CD14-positive monocyte (primary cell): ENCODE measurements around the gene HES7. TPM values are rescaled to one million over a fixed set of nuclear protein-coding genes. Genes with fewer than 3 reads are reported as not detected.

Experiments
- DNase-seq, 3 donors: peaks; one replicate each; pipeline ENCODE4 v3.0.0-alpha.2; 2011 to 2022
- H2AFZ ChIP-seq: 2 replicates; pipeline ENCODE4 v1.6.0; 2012; ENCODE audit warnings: mild to moderate bottlenecking, low read depth, low read length, inconsistent platforms; ENCODE audit not compliant: insufficient read depth, poor library complexity, severe bottlenecking
- H3K27ac ChIP-seq, 2 donors: 1 replicate in 1 of 2; 2 replicates in 1 of 2; pipeline ENCODE4 v1.5.1; 2012 to 2013; ENCODE audit warnings: low read length in 2 of 2, control low read depth in 1 of 2, inconsistent platforms in 1 of 2, low read depth in 1 of 2, mild to moderate bottlenecking in 1 of 2
- H3K27me3 ChIP-seq, 2 donors: one replicate each; pipeline versions ENCODE4 v1.6.0 to v1.6.1; 2011 to 2013; ENCODE audit warnings: low read length in 2 of 2; ENCODE audit not compliant: control insufficient read depth in 2 of 2, insufficient read depth in 2 of 2
- H3K36me3 ChIP-seq, 2 donors: replicated peaks in 1 of 2; 1 replicate in 1 of 2; 2 replicates in 1 of 2; pipeline versions ENCODE4 v1.5.1 to v1.6.1; 2012 to 2013; ENCODE audit warnings: low read length in 2 of 2, control low read depth in 1 of 2, inconsistent platforms in 1 of 2, mild to moderate bottlenecking in 1 of 2; ENCODE audit not compliant: insufficient read depth in 2 of 2, control insufficient read depth in 1 of 2
- H3K4me1 ChIP-seq, 2 donors: 1 replicate in 1 of 2; 2 replicates in 1 of 2; pipeline versions ENCODE4 v1.5.1 to v1.6.1; 2012 to 2013; ENCODE audit warnings: low read length in 2 of 2, control low read depth in 1 of 2, inconsistent platforms in 1 of 2, mild to moderate bottlenecking in 1 of 2, moderate library complexity in 1 of 2; ENCODE audit not compliant: insufficient read depth in 2 of 2, control insufficient read depth in 1 of 2
- H3K4me2 ChIP-seq: replicated peaks from 2 replicates; pipeline ENCODE3; 2012; ENCODE audit warnings: low read length, moderate library complexity, mild to moderate bottlenecking; ENCODE audit not compliant: poor library complexity, severe bottlenecking; ENCODE audit errors: extremely low read depth
- H3K4me3 ChIP-seq, 3 experiments: fragments of 200-600 bp in 1 of 3; sonication (generic) in 1 of 3; replicated peaks in 1 of 3; 1 replicate in 2 of 3; 2 replicates in 1 of 3; pipeline ENCODE4 v1.5.1; 2011 to 2013; ENCODE audit warnings: low read length in 3 of 3, mild to moderate bottlenecking in 3 of 3, control low read depth in 2 of 3, low read depth in 2 of 3, inconsistent platforms in 1 of 3, moderate library complexity in 1 of 3
- H3K79me2 ChIP-seq: 2 replicates; pipeline ENCODE4 v1.6.0; 2012; ENCODE audit warnings: mild to moderate bottlenecking, control low read depth, inconsistent platforms, low read length, moderate library complexity; ENCODE audit not compliant: insufficient read depth
- H3K9ac ChIP-seq: 2 replicates; pipeline ENCODE4 v1.6.0; 2017; ENCODE audit warnings: low read length, mild to moderate bottlenecking; ENCODE audit not compliant: insufficient read depth, poor library complexity, severe bottlenecking
- H3K9me3 ChIP-seq, 2 donors: replicated peaks in 1 of 2; 1 replicate in 1 of 2; 2 replicates in 1 of 2; pipeline versions ENCODE4 v1.5.1 to v1.6.1; 2012 to 2013; ENCODE audit warnings: low read length in 2 of 2, control low read depth in 1 of 2; ENCODE audit not compliant: control insufficient read depth in 1 of 2, insufficient read depth in 1 of 2
- H4K20me1 ChIP-seq: 2 replicates; pipeline ENCODE4 v1.6.0; 2012; ENCODE audit warnings: mild to moderate bottlenecking, low read length, control low read depth, moderate library complexity; ENCODE audit not compliant: insufficient read depth
- H3K27ac Mint-ChIP-seq, 7 donors: one replicate each; pipeline ENCODE4 v1.8.0; 2020; ENCODE audit warnings: mild to moderate bottlenecking in 7 of 7, mixed read lengths in 7 of 7, moderate library complexity in 6 of 7, inconsistent platforms in 2 of 7
- H3K27me3 Mint-ChIP-seq, 3 donors: one replicate each; pipeline ENCODE4 v1.8.0; 2021 to 2022; ENCODE audit warnings: low read depth in 3 of 3, mild to moderate bottlenecking in 3 of 3, mixed read lengths in 3 of 3, moderate library complexity in 3 of 3, inconsistent platforms in 1 of 3
- H3K36me3 Mint-ChIP-seq, 2 donors: one replicate each; pipeline ENCODE4 v1.8.0; 2020; ENCODE audit warnings: mixed read lengths in 2 of 2, inconsistent platforms in 1 of 2, mild to moderate bottlenecking in 1 of 2
- H3K4me1 Mint-ChIP-seq: one replicate; pipeline ENCODE4 v1.8.0; 2020; ENCODE audit warnings: mild to moderate bottlenecking, mixed read lengths
- H3K4me3 Mint-ChIP-seq, 2 donors: one replicate each; pipeline ENCODE4 v1.8.0; 2020; ENCODE audit warnings: mild to moderate bottlenecking in 2 of 2, mixed read lengths in 2 of 2, moderate library complexity in 1 of 2
- H3K9me3 Mint-ChIP-seq, 7 donors: one replicate each; pipeline ENCODE4 v1.8.0; 2020 to 2022; ENCODE audit warnings: mixed read lengths in 7 of 7, mild to moderate bottlenecking in 6 of 7, moderate library complexity in 6 of 7, inconsistent platforms in 2 of 7
- WGBS: methylation state at CpG from one replicate; pipeline ENCODE4 v1.1.5; 2013; ENCODE audit warnings: missing lambda C conversion rate; ENCODE audit not compliant: insufficient coverage; 5-methylcytosine and 5-hydroxymethylcytosine counted together
- intact Hi-C, 2 donors: fragments of 100-400 bp; cut with micrococcal nuclease; formaldehyde crosslinking; loops; one replicate each; pipeline versions ENCODE4 v1.15.0 to v1.15.1; 2023
- polyA plus RNA-seq, 3 donors: library from polyadenylated mRNA; depleted of rRNA in 1 of 3; unstranded in 2 of 3; stranded (reverse) in 1 of 3; fragments of 300-500 nt in 2 of 3; fragments of >200 nt in 1 of 3; fragmentation: Illumina TruSeq in 2 of 3; gene quantifications; 1 replicate in 2 of 3; 2 replicates in 1 of 3; pipeline ENCODE4 v1.2.3, GENCODE V29; 2012 to 2021
- TF ChIP-seq, protein P1 (sequence below): fragments of 200-600 bp; IDR thresholded peaks from one replicate; pipeline ENCODE4 v1.8.0; 2022; ENCODE audit warnings: antibody characterized with exemption, mild to moderate bottlenecking

The HES7 gene
- polyA plus RNA-seq, 3 donors: not detected

DNA sequence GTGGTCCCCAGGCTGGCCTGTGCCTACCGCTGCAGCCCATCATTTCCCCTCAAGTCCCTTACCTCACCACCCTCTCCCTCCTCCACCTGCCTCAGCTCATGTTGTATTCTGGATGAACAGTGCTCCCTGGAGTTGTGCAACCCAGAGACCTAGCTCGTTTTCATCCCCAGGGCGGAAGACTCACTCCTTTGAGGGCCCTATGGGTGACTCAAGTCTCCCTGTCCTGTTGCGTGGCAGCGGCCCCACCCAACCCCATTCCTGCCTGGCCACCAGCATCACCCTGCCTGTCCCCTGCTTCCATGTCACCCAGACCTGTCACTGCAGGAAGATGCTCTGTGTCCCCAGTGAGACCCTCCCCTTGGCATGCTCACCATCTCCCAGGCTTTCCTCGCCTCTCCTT lies 39.7 kb downstream of the HES7 start:
- WGBS: 75% methylated on average over 5 of the region's 6 CpGs
- peaks cover 0 to 2% (median 0%) of the 10 kb centered on the region in 7 donors for H3K9me3 Mint-ChIP-seq
- H3K27ac ChIP-seq: no peak overlapping the region

DNA sequence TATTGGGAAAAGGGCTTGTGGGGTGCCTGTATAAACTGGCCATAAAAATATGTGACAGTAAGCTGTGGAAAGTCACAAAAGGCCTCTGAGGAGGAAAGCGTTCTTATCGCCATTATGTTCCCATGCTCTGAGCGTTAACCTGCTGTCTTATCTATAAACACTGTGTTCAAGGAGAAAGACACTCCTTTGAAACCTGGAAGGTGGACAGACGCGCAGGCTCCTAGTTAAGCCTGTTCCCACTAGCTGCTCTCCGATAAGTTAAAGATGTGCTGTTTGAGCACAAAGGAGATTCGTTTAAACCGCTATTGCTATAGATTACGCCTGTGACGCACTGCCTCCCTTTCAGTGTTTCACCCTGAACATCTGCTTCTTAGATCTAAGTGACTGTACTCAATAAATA lies 41.6 kb downstream of the HES7 start:
- Histone ChIP-seq H3K9ac (no peak overlapping the region), H3K9me3 (no peaks in the 10 kb centered on the region), H3K4me2 (no peak overlapping the region), H3K27me3 (peaks cover 0 to 32% of the 10 kb centered on the region in 2 donors), H3K79me2 (no peaks in the 10 kb centered on the region), H3K4me1 (peaks cover 15 to 17% of the 10 kb centered on the region in 2 donors), H3K36me3 (no peaks in the 10 kb centered on the region), H3K27ac (no peak overlapping the region), H4K20me1 (no peaks in the 10 kb centered on the region), H2AFZ (no peak overlapping the region), H3K4me3 (no peak overlapping the region)
- TF ChIP-seq, protein P1, sequence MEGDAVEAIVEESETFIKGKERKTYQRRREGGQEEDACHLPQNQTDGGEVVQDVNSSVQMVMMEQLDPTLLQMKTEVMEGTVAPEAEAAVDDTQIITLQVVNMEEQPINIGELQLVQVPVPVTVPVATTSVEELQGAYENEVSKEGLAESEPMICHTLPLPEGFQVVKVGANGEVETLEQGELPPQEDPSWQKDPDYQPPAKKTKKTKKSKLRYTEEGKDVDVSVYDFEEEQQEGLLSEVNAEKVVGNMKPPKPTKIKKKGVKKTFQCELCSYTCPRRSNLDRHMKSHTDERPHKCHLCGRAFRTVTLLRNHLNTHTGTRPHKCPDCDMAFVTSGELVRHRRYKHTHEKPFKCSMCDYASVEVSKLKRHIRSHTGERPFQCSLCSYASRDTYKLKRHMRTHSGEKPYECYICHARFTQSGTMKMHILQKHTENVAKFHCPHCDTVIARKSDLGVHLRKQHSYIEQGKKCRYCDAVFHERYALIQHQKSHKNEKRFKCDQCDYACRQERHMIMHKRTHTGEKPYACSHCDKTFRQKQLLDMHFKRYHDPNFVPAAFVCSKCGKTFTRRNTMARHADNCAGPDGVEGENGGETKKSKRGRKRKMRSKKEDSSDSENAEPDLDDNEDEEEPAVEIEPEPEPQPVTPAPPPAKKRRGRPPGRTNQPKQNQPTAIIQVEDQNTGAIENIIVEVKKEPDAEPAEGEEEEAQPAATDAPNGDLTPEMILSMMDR: no peak
- no peak for DNase-seq
- H3K27me3 Mint-ChIP-seq: peaks cover 26 to 54% (median 36%) of the 10 kb centered on the region in 3 donors
- peaks cover 9% of the 10 kb centered on the region for H3K4me1 Mint-ChIP-seq
- H3K36me3 Mint-ChIP-seq: peaks cover 0 to 3% of the 10 kb centered on the region in 2 donors
- no peak overlapping the region for H3K27ac Mint-ChIP-seq
- no peak overlapping the region for H3K4me3 Mint-ChIP-seq
- 91% methylated on average over 4 of the region's 10 CpGs for WGBS
- intact Hi-C loops: no loop called here
- peaks cover 0 to 7% (median 2%) of the 10 kb centered on the region in 7 donors for H3K9me3 Mint-ChIP-seq

More for the DNA sequence above, 39.7 kb downstream of the HES7 start:
- H3K4me3 ChIP-seq: no peak overlapping the region
- H3K4me1 ChIP-seq: peaks cover 11 to 12% of the 10 kb centered on the region in 2 donors
- H3K9ac ChIP-seq: no peak overlapping the region
- intact Hi-C loops: no loop called here
- Mint-ChIP-seq H3K36me3 (no peaks in the 10 kb centered on the region), H3K4me1 (peaks cover 6% of the 10 kb centered on the region), H3K4me3 (no peak overlapping the region), H3K27ac (peak overlapping the region in 1 of 7 donors; percentile 9), H3K27me3 (peaks cover 25 to 51% (median 30%) of the 10 kb centered on the region in 3 donors)
- H4K20me1 ChIP-seq: no peaks in the 10 kb centered on the region
- H3K9me3 ChIP-seq: no peaks in the 10 kb centered on the region
- H3K79me2 ChIP-seq: no peaks in the 10 kb centered on the region
- H3K36me3 ChIP-seq: no peaks in the 10 kb centered on the region
- TF ChIP-seq, protein P1: no peak
- H2AFZ ChIP-seq: no peak overlapping the region
- H3K4me2 ChIP-seq: no peak overlapping the region
- H3K27me3 ChIP-seq: peaks cover 0 to 16% of the 10 kb centered on the region in 2 donors
- no peak for DNase-seq
